HepG2 (cell line): ENCODE data around the gene PTPRM. TPM values are rescaled to one million over a fixed set of nuclear protein-coding genes. Genes with fewer than 3 reads are reported as not detected.

ENCODE experiments used
- ATAC-seq: fragments of 200-7000 bp; cut with Tn5 transposase; 3 replicates; pipeline ENCODE4 v1.9.1; 2020; ENCODE audit warnings: mild to moderate bottlenecking, moderate library complexity
- BruUV-seq: library from RNA; stranded (reverse); fragments of 400-500 nt; replicated peaks from 2 replicates; lab custom pipeline; 2021; lab: Mats Ljungman, UMichigan
- CTCF ChIA-PET: fragments of 300-600 bp; formaldehyde crosslinking; extraction: SDS; loops from one replicate; lab custom pipeline; 2021; ENCODE audit warnings: low total read pairs, inconsistent platforms, low intra/inter-chr PET ratio; lab: Yijun Ruan, JAX
- POLR2A ChIA-PET: fragments of 350-600 bp; sonication (Branson Sonifier 250); formaldehyde crosslinking; loops from one replicate; lab custom pipeline; 2020; ENCODE audit warnings: antibody characterized with exemption, inconsistent platforms; lab: Yijun Ruan, JAX
- DNase-seq: peaks from one replicate; pipeline ENCODE4 v3.0.0-alpha.2; 2015; ENCODE audit warnings: low spot score
- FAIRE-seq: peaks from 3 replicates; lab custom pipeline; 2011; peaks lifted over from hg19 to GRCh38; lab: Jason Lieb, UNC
- H2AFZ ChIP-seq: one replicate; pipeline ENCODE4 v1.6.1; 2011; ENCODE audit warnings: low read length, inconsistent platforms
- H3K27ac ChIP-seq: fragments of 300-600 bp; 3 replicates; pipeline ENCODE4 v1.8.0; 2011; ENCODE audit warnings: mixed run types, mild to moderate bottlenecking, mixed read lengths, low read length, inconsistent platforms; ENCODE audit not compliant: insufficient read depth; ENCODE audit errors: extremely low read length
- H3K27me3 ChIP-seq, 2 experiments: fragments of 200-600 bp in 1 of 2; 2 replicates in 1 of 2; 3 replicates in 1 of 2; pipeline versions ENCODE4 v1.6.0 to v1.8.0; 2011; ENCODE audit warnings: low read length in 2 of 2, mild to moderate bottlenecking in 2 of 2, moderate library complexity in 2 of 2, inconsistent platforms in 1 of 2; ENCODE audit not compliant: insufficient read depth in 2 of 2, control insufficient read depth in 1 of 2
- H3K36me3 ChIP-seq, 2 experiments: fragments of 200-600 bp in 1 of 2; replicated peaks in 1 of 2; 2 replicates in 1 of 2; 3 replicates in 1 of 2; pipeline versions ENCODE4 v1.5.1 to v1.8.0; 2011; ENCODE audit warnings: low read length in 2 of 2, inconsistent platforms in 1 of 2; ENCODE audit not compliant: insufficient read depth in 2 of 2, control insufficient read depth in 1 of 2
- H3K4me1 ChIP-seq: 2 replicates; pipeline ENCODE4 v1.5.1; 2012; ENCODE audit warnings: low read length, inconsistent platforms; ENCODE audit not compliant: insufficient read depth
- H3K4me2 ChIP-seq: 2 replicates; pipeline ENCODE4 v1.6.0; 2011; ENCODE audit warnings: low read depth, low read length, inconsistent platforms
- H3K4me3 ChIP-seq, 3 experiments: fragments of 200-600 bp in 1 of 3; sonication (generic), shearing (Covaris generic) in 1 of 3; replicated peaks in 1 of 3; 2 replicates each; pipeline ENCODE4 v1.5.1; 2011 to 2016; ENCODE audit warnings: low read length in 3 of 3, inconsistent platforms in 2 of 3, low read depth in 2 of 3, mild to moderate bottlenecking in 2 of 3, control low read depth in 1 of 3, mixed read lengths in 1 of 3; ENCODE audit not compliant: insufficient read depth in 1 of 3
- H3K79me2 ChIP-seq: one replicate; pipeline ENCODE4 v1.6.1; 2011; ENCODE audit warnings: low read length, inconsistent platforms; ENCODE audit not compliant: insufficient read depth
- H3K9ac ChIP-seq: 2 replicates; pipeline ENCODE4 v1.6.0; 2011; ENCODE audit warnings: mild to moderate bottlenecking, low read depth, low read length, inconsistent platforms; ENCODE audit not compliant: insufficient read depth
- H3K9me3 ChIP-seq: 2 replicates; pipeline ENCODE4 v1.5.1; 2012; ENCODE audit warnings: mild to moderate bottlenecking, low read length
- H4K20me1 ChIP-seq: 2 replicates; pipeline ENCODE4 v1.6.0; 2011; ENCODE audit warnings: inconsistent platforms, mild to moderate bottlenecking, low read length, moderate library complexity; ENCODE audit not compliant: insufficient read depth
- ARID5B ChIP-seq: IDR thresholded peaks from 2 replicates; pipeline ENCODE4 v1.4.0; 2020; ENCODE audit warnings: mild to moderate bottlenecking, missing genetic modification reagents
- ELK4 ChIP-seq: sonication (generic); formaldehyde crosslinking; IDR thresholded peaks from 2 replicates; pipeline ENCODE4 v1.9.0; 2021; ENCODE audit warnings: missing genetic modification reagents, borderline replicate concordance
- EZH2 ChIP-seq: conservative IDR thresholded peaks from 2 replicates; pipeline ENCODE4 v1.6.1; 2012; ENCODE audit warnings: mild to moderate bottlenecking, low read depth, low read length, moderate library complexity
- RFX5 ChIP-seq: IDR thresholded peaks from 2 replicates; pipeline ENCODE4 v1.6.1; 2011; ENCODE audit warnings: low read depth, low read length, improper control_type of control experiment
- TFAP4 ChIP-seq: sonication (generic); IDR thresholded peaks from 2 replicates; pipeline ENCODE4 v1.6.1; 2016; ENCODE audit warnings: low read depth, borderline replicate concordance
- THRA ChIP-seq: sonication (generic); formaldehyde crosslinking; IDR thresholded peaks from 2 replicates; pipeline ENCODE4 v1.4.0; 2020; ENCODE audit warnings: missing genetic modification reagents, borderline replicate concordance
- XRCC5 ChIP-seq: fragments of 200-400 bp; formaldehyde crosslinking; optimal IDR thresholded peaks from 2 replicates; pipeline ENCODE3; 2017; ENCODE audit warnings: mild to moderate bottlenecking, low read length
- ZNF253 ChIP-seq: sonication (generic); formaldehyde crosslinking; IDR thresholded peaks from 2 replicates; pipeline ENCODE4 v1.8.0; 2022; ENCODE audit warnings: mild to moderate bottlenecking, missing genetic modification reagents, borderline replicate concordance
- ZNF646 ChIP-seq: sonication (generic); formaldehyde crosslinking; IDR thresholded peaks from 2 replicates; pipeline ENCODE4 v1.9.0; 2021; ENCODE audit warnings: mild to moderate bottlenecking, missing genetic modification reagents
- WGBS: methylation state at CpG from one replicate; pipeline ENCODE4 v1.1.6; 2017; ENCODE audit warnings: low lambda C conversion rate; 5-methylcytosine and 5-hydroxymethylcytosine counted together
- in situ Hi-C: cut with HindIII; loops from 2 replicates; pipeline ENCODE4 v1.10.0; 2017; ENCODE audit warnings: low pct_unique_long_range_greater_than_20kb; ENCODE audit not compliant: extremely low pct_ligation_motif_present
- intact Hi-C: fragments of 100-400 bp; cut with micrococcal nuclease; formaldehyde crosslinking; loops from one replicate; pipeline ENCODE4 v1.10.0; 2022; ENCODE audit not compliant: unreplicated experiment
- polyA plus RNA-seq, 8 experiments: library from polyadenylated mRNA; depleted of rRNA in 3 of 8; stranded (reverse) in 7 of 8; unstranded in 1 of 8; fragments of >200 nt; fragmentation: Illumina TruSeq in 4 of 8; extraction: Trizol in 4 of 8; gene quantifications; 2 replicates each; pipeline versions ENCODE4 v1.2.1 to v1.2.3, GENCODE V29; 2011 to 2016; ENCODE audit warnings: low read depth in 4 of 8, missing spikeins in 1 of 8, mixed read lengths in 1 of 8; ENCODE audit not compliant: insufficient read depth in 1 of 8
- total RNA-seq, 5 experiments: library from RNA; depleted of rRNA; stranded (reverse); fragments of >200 nt; fragmentation: Illumina TruSeq; extraction: Trizol; gene quantifications; 2 replicates each; pipeline ENCODE4 v1.2.3, GENCODE V29; 2016; ENCODE audit warnings: low read depth in 1 of 5

PTPRM gene
- total and polyA plus RNA-seq, 2 of the 13 experiments (the other 11 are each of a cell fraction or from before 2014, with no cell fraction given): 12.6 to 108 TPM

GRCh38 chr18:8380006-8380405, 812.9 kb downstream of the PTPRM start:
- DNase-seq (no peak), FAIRE-seq (no peak), ATAC-seq (no peak)
- 90% methylated on average over 2 of the region's 2 CpGs for WGBS
- H3K9ac ChIP-seq: no peak overlapping the region
- no peak overlapping the region for H3K4me2 ChIP-seq
- no peak overlapping the region for H3K4me3 ChIP-seq
- no peaks in the 10 kb centered on the region for H3K9me3 ChIP-seq
- H3K79me2 ChIP-seq: no peaks in the 10 kb centered on the region
- TF ChIP-seq THRA (CRISPR knock-in tag): no peak
- TF ChIP-seq TFAP4: no peak
- no peak for TF ChIP-seq ARID5B
- TF ChIP-seq XRCC5: no peak
- TF ChIP-seq ZNF253 (CRISPR knock-in tag): no peak
- no peak for TF ChIP-seq EZH2
- no peak for TF ChIP-seq ELK4 (CRISPR knock-in tag)
- no peak for TF ChIP-seq ZNF646 (CRISPR knock-in tag)
- no peak for TF ChIP-seq RFX5
- H3K27ac ChIP-seq: no peak overlapping the region
- no peaks in the 10 kb centered on the region for H3K27me3 ChIP-seq
- H3K36me3 ChIP-seq: peaks cover 14 to 33% of the 10 kb centered on the region in 2 experiments; a peak in 4 of 5 replicates
- in situ Hi-C loops (loop anchor here (25.0 kb wide), 1 partner anchor 1118 kb away; no protein-coding TSS in a partner anchor), intact Hi-C loops (loop anchor here (10.0 kb wide), 1 partner anchor 205 kb away; no protein-coding TSS in a partner anchor)
- H3K4me1 ChIP-seq: no peaks in the 10 kb centered on the region
- CTCF ChIA-PET: no interaction called here
- no peaks in the 10 kb centered on the region for H4K20me1 ChIP-seq
- H2AFZ ChIP-seq: no peak overlapping the region
- no TSS peak for BruUV-seq
- POLR2A ChIA-PET: no interaction called here
